Bronchial epithelial cell (primary cell): ENCODE data around the gene CTNND2. TPM values are rescaled to one million over a fixed set of nuclear protein-coding genes. Genes with fewer than 3 reads are reported as not detected.

Experiments used
- DNase-seq: peaks from one replicate; pipeline ENCODE4 v3.0.0-alpha.2; 2010; ENCODE audit warnings: low read depth
- FAIRE-seq: peaks from 2 replicates; lab custom pipeline; 2011; peaks lifted over from hg19 to GRCh38; lab: Jason Lieb, UNC
- H3K27me3 ChIP-seq: 2 replicates; pipeline ENCODE4 v1.5.1; 2011; ENCODE audit warnings: low read length; ENCODE audit not compliant: control insufficient read depth, insufficient read depth
- H3K36me3 ChIP-seq: 2 replicates; pipeline ENCODE4 v1.5.1; 2011; ENCODE audit warnings: low read length; ENCODE audit not compliant: control insufficient read depth, insufficient read depth
- H3K4me3 ChIP-seq: 2 replicates; pipeline ENCODE4 v1.5.1; 2011; ENCODE audit warnings: mild to moderate bottlenecking, low read depth, low read length, control low read depth
- total RNA-seq: library from RNA; depleted of rRNA; stranded (reverse); fragments of >200 nt; gene quantifications from 2 replicates; pipeline ENCODE4 v1.2.1, GENCODE V29; 2014
- TF ChIP-seq, protein P1 (sequence below): IDR thresholded peaks from 2 replicates; pipeline ENCODE4 v1.5.1; 2011; ENCODE audit warnings: mild to moderate bottlenecking, moderate library complexity, low read length, control low read depth, inconsistent platforms; ENCODE audit not compliant: insufficient read depth, severe bottlenecking

Gene CTNND2
- total RNA-seq, 1 donor from 2014 or later: not detected

DNA sequence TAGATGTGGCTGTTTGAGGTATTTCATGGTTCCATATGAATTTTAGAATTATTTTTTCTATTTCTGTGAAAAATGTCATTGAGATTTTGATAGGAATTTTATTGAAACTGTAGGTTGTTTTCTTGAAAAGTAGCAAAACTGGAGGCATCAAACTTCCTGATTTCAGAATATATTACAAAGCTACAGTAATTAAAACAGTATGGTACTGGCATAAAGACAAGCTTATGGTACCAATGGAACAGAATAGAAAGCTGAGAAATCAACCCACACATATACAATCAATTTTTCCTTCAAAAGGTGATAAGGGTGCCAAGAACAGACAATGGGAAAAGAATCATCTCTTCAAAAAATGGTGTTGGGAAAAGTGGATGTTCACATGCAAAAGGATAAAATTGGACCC lies 945.5 kb downstream of the CTNND2 start:
- Histone ChIP-seq H3K36me3 (no peaks in the 10 kb centered on the region), H3K4me3 (no peak overlapping the region), H3K27me3 (no peaks in the 10 kb centered on the region)
- TF ChIP-seq, protein P1, sequence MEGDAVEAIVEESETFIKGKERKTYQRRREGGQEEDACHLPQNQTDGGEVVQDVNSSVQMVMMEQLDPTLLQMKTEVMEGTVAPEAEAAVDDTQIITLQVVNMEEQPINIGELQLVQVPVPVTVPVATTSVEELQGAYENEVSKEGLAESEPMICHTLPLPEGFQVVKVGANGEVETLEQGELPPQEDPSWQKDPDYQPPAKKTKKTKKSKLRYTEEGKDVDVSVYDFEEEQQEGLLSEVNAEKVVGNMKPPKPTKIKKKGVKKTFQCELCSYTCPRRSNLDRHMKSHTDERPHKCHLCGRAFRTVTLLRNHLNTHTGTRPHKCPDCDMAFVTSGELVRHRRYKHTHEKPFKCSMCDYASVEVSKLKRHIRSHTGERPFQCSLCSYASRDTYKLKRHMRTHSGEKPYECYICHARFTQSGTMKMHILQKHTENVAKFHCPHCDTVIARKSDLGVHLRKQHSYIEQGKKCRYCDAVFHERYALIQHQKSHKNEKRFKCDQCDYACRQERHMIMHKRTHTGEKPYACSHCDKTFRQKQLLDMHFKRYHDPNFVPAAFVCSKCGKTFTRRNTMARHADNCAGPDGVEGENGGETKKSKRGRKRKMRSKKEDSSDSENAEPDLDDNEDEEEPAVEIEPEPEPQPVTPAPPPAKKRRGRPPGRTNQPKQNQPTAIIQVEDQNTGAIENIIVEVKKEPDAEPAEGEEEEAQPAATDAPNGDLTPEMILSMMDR: no peak
- DNase-seq: no peak
- no peak for FAIRE-seq

GRCh38 chr5:10949856-10950630 lies 954.2 kb downstream of the CTNND2 start:
- H3K36me3 ChIP-seq: no peaks in the 10 kb centered on the region
- no peaks in the 10 kb centered on the region for H3K27me3 ChIP-seq
- DNase-seq: no peak
- TF ChIP-seq, protein P1: no peak
- FAIRE-seq: peak; percentile 73
- H3K4me3 ChIP-seq: no peak overlapping the region

- Histone ChIP-seq H3K27me3 (no peaks in the 10 kb centered on the region), H3K4me3 (no peak overlapping the region), H3K36me3 (no peaks in the 10 kb centered on the region)
- TF ChIP-seq, protein P1: no peak
- DNase-seq (no peak), FAIRE-seq (no peak)
Measured at GRCh38 chr5:10946050-10946449, 958.2 kb downstream of the CTNND2 start.

GRCh38 chr5:10941900-10942299 lies 962.3 kb downstream of the CTNND2 start:
- Histone ChIP-seq H3K36me3 (no peaks in the 10 kb centered on the region), H3K27me3 (no peaks in the 10 kb centered on the region), H3K4me3 (no peak overlapping the region)
- FAIRE-seq: no peak
- TF ChIP-seq, protein P1: no peak
- DNase-seq: no peak

- H3K4me3 ChIP-seq: no peak overlapping the region
- DNase-seq: no peak
- H3K27me3 ChIP-seq: no peaks in the 10 kb centered on the region
- TF ChIP-seq, protein P1: no peak
- FAIRE-seq: no peak
- H3K36me3 ChIP-seq: no peaks in the 10 kb centered on the region
Measured at GRCh38 chr5:10936081-10936855, 968.0 kb downstream of the CTNND2 start.
